IPS-18c (cell line): Measurements from ENCODE around the gene NDC1.
A peak's percentile ranks its signal among the peaks of the same experiment; 100 is the strongest.

ENCODE experiments used
- H3K4me3 ChIP-seq: 2 replicates; pipeline ENCODE4 v1.7.0; 2013; ENCODE audit warnings: low read depth, mild to moderate bottlenecking, low read length, moderate library complexity; ENCODE audit not compliant: insufficient read depth
- H3K9me3 ChIP-seq: one replicate; pipeline ENCODE4 v1.6.1; 2013; ENCODE audit warnings: mild to moderate bottlenecking, low read length, moderate library complexity; ENCODE audit not compliant: control insufficient read depth, insufficient read depth

NDC1 gene

DNA sequence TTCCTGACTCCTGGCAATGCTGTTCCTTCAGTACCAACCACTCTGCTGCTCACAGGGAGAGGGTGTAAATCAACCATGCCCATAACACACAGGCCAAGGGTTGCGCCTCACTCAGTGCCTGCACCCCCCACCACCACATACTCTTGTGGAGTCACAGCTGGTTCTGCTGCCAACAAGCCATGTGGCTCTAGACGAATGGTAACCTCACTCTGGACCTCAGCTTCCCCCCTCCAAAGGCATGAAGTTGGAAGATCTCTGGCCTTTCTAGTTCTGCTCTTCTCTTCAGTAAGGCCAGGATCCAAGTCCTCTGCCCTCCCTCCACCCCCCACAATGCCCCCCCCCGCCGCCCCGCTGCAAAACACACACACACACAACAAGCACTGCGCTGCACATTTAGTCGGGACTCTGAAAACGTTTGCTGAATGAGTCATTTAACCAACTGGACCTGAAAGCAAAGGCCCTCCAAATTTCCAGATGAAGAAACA lies 97.4 kb downstream of the NDC1 start:
- no peak overlapping the region for H3K4me3 ChIP-seq
- H3K9me3 ChIP-seq, result peaks cover 2% of the 10 kb centered on the region

GRCh38 chr1:53739109-53739681 lies 98.9 kb downstream of the NDC1 start, which contains the start of gene GLIS1:
TSS of gene GLIS1 (minus strand) at chr1:53739164. CDS start at chr1:53738064, 1,100 bp downstream.
- H3K4me3 ChIP-seq, result peak within 1 kb of the TSS; percentile 60
- H3K9me3 ChIP-seq, result peaks cover 2% of the 10 kb centered on the region

- Histone ChIP-seq H3K4me3 (peak overlapping the region; percentile 57), H3K9me3 (peaks cover 2% of the 10 kb centered on the region)
Measured at GRCh38 chr1:53738205-53739108, 99.6 kb downstream of the NDC1 start.

GRCh38 chr1:53737648-53738204 lies 100.4 kb downstream of the NDC1 start:
- peak overlapping the region; percentile 57 for H3K4me3 ChIP-seq
- peaks cover 2% of the 10 kb centered on the region for H3K9me3 ChIP-seq

GRCh38 chr1:53736290-53736689 lies 101.8 kb downstream of the NDC1 start:
- no peak overlapping the region for H3K4me3 ChIP-seq
- peaks cover 2% of the 10 kb centered on the region for H3K9me3 ChIP-seq

GRCh38 chr1:53735681-53736080 lies 102.4 kb downstream of the NDC1 start:
- Histone ChIP-seq H3K9me3 (peaks cover 2% of the 10 kb centered on the region), H3K4me3 (no peak overlapping the region)

DNA sequence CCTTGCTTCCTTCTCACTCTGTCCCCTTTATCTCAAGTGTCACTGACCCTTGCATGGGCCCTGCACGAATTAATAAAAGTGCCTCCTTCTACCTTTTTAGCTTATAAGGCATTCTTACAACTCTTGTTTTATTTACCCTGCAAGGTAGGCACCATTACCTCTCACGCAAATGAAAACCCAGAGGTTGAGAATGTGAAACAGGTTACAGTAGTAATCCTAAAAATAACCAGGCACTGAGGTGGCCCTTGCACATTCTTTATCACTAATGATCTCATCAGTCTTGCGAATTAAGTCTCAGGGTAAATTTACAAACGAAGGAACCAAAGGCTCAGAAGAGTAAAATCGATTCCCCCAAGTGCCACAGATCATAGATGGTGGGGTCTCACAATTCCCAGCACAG lies 102.8 kb downstream of the NDC1 start:
- Histone ChIP-seq H3K4me3 (no peak overlapping the region), H3K9me3 (peaks cover 2% of the 10 kb centered on the region)

DNA sequence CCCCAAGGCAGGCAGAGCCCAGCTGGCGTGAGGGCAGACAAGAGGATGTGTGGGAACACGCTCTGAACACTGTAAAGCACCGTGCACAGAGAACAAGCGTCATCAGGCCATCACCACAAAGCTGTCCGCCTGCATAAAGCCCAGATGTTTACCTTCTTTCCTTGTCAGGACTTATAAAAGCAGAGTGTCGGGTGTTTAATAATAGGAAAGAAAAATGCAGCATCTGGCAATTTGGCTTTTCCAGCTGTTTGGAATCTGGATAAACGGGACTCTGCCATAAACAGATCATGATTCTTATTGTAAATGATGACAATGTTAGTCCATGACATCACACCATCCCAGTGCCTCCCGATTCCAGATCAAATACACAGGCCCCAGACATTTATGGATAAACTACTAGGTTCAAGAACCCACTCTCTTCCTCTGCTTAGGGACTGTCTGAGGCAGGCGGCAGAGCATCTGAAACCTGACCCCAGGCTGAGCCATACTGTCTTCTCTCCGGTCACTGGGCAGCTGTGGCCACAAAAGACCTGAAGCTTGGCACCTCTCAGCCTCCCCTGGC lies 103.4 kb downstream of the NDC1 start:
- Histone ChIP-seq H3K9me3 (peaks cover 2% of the 10 kb centered on the region), H3K4me3 (no peak overlapping the region)

DNA sequence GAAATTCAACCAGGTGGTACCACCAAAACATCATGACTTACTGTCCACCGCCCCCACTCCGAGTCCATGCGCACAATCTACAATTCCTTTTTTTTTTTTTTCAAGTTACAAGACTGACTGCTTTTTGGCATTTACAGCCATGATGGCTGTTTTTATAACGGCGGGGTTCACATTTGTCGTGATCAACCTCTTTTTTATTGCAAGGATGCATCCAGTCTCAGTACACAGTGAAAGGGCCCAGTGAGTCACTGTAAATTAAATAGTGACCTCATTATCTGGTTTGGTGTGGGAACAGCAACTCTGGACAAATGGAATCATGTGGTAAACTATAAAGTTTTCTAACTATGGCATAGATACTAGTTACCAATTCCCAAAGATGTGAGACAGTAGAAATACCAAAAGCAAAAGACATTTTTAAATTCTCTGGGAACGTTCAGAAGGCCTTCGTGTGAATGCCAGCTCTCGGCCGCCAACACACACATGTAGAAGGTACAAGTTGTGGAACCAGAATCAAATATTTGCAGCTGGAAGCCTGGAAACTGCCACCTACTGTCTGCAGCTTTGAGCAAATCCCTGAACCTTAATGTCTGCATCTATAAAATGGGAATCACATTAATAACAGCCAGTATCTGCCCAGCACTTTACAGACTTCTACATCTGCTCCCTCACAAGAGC lies 104.0 kb downstream of the NDC1 start:
- H3K4me3 ChIP-seq, result no peak overlapping the region
- peaks cover 2% of the 10 kb centered on the region for H3K9me3 ChIP-seq

- no peak overlapping the region for H3K4me3 ChIP-seq
- H3K9me3 ChIP-seq, result peaks cover 2% of the 10 kb centered on the region
Measured at GRCh38 chr1:53733447-53733931, 104.6 kb downstream of the NDC1 start.

- Histone ChIP-seq H3K9me3 (peaks cover 2% of the 10 kb centered on the region), H3K4me3 (no peak overlapping the region)
Measured at GRCh38 chr1:53732912-53733317, 105.2 kb downstream of the NDC1 start.

DNA sequence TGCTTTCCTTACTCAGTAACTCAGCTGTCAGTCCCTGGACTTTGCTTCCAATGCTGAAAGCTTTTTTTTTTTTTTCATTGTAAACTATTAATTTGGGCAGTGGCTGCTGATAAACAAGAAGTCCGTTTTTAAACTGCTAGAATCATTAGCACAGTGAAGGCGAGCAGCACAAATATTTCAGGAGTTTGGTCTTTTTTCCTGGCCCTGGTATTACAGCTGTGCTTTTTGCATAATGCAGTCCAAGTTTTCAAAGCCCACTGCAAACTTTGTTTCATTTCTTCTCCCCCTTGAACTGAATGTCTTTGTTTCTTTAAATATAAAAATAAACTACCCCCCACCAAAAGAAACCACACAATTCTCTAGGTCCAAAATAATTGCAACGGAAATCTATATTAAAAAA lies 105.7 kb downstream of the NDC1 start:
- no peak overlapping the region for H3K4me3 ChIP-seq

DNA sequence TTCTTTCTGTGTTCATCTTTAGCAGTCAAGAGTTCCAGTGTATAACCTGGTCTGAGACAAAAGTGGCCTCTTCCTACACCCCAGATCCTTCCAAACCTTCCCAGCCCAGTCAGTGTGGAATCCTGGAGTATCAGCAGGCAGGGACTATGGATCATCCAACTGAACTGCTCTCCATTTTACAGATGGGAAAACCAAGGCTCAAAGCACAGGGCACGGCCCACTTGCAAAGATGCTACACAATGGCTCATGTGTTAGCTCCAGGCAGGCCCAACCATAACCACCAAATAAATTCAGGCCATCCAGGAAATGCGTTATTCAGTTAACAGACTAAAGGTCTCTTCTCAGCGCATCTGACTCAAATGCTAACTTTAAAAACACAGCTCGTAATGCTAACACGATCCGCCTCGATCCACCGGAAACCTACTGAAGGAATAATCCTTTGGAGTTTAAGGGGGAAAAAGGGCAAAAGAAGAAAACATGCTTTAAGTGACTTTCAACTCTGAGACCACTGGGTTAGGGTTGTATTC lies 106.3 kb downstream of the NDC1 start:
- Histone ChIP-seq H3K9me3 (peaks cover 2% of the 10 kb centered on the region), H3K4me3 (no peak overlapping the region)

More for the DNA sequence above, 105.7 kb downstream of the NDC1 start:
- H3K9me3 ChIP-seq, result peaks cover 2% of the 10 kb centered on the region

DNA sequence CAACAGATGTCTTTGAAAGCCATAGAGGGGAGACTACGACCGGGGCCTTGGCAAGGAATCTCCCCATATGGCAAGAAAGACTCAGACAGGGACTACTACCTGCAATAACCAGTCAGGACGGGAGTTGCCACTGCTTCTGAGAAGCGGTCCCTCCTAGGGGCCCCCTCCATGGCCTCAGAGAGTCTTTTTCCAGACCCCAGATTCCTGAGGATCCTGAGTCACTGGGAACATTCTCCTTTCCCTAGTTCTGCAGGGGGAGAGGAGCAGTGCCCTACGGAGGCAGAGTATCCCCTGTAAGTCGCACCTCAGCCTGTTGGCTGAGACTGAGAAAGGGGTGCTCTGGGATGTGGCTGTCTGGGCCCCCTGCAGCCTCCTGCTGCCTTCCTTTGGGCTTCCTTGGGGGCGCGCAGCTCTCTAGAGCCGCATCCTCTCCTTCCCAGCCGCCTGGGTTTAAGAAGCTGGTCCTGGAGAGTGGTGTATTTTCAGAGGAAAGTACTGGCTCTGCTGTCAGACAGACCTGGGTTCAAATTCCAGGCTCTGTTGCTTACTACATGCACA lies 107.0 kb downstream of the NDC1 start:
- H3K4me3 ChIP-seq, result no peak overlapping the region
- no peaks in the 10 kb centered on the region for H3K9me3 ChIP-seq

DNA sequence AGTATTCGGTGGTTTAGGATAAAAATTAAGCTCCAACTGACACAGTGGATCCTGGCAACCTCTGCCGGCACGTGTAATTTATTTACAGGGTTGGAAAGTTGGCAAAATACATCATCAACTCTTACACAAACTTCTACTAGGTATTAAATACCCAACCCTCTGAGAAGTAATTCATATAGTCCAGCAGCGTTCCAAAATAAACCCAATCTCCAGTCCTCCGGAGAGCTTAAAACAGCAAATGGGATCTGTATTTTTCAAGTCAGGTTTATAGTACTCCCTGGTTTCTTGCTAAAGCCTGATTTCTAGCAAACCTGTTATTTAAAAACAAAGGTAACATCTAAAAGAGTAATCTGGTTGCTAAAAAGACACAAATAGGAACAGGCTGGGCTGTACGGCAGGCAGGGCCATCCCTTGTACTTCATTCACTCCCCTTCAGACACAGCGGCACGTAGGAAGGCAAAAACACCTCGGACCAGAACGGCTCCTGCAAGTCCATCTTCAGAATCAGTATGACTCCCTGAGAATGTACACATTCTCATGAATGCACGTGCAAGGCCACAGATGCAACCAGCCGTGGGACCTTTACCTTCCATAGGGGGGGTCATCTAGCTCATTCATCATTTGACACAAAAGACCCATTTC lies 107.8 kb downstream of the NDC1 start:
- Histone ChIP-seq H3K4me3 (no peak overlapping the region), H3K9me3 (no peaks in the 10 kb centered on the region)
